COLO668 (cell line): ENCODE results near the gene CACNB4.
"Not testable (repeated sequence)": the region's sequence is repeated elsewhere in the genome, so short reads cannot be mapped to it uniquely, and the experiment has no call there.

Source experiments
- DNase-seq: peaks from one replicate; lab custom pipeline; 2025; ENCODE audit not compliant: unreplicated experiment; lab: John Stamatoyannopoulos, UW

Gene CACNB4

DNA sequence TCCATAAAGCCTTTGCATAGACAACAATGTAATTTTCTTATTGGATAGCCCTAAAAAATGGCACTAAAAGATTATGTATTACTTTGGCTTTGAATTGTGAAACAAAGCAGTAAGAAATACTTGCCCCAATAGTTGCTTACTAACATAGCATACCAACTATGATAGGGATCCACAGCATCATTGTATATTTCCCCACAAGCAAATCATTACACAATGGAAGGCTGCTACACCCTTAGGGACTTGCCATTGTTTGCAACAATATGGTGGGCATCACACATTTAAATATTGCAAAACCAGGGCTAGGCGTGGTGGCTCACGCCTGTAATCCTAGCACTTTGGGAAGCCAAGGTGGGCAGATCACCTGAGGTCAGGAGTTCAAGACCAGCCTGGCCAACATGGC is 74.4 kb downstream of the CACNB4 start:
- no peak for DNase-seq

GRCh38 chr2:152022090-152022489 is 76.8 kb downstream of the CACNB4 start:
- DNase-seq = no peak

DNA sequence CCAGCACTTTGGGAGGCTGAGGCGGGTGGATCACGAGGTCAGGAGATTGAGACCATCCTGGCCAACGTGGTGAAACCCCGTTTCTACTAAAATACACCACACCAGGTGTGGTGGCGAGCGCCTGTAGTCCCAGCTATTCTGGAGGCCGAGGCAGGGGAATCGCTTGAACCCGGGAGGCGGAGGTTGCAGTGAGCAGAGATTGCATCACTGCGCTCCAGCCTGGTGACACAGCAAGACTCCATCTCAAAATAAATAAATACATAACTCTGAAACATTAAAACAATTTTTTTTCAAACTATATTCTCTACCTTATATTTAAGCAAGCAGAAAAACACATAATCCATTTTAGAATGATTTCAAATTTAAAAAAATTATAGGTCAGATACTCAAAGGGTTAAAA is 77.8 kb downstream of the CACNB4 start:
- not testable (repeated sequence) for DNase-seq

DNA sequence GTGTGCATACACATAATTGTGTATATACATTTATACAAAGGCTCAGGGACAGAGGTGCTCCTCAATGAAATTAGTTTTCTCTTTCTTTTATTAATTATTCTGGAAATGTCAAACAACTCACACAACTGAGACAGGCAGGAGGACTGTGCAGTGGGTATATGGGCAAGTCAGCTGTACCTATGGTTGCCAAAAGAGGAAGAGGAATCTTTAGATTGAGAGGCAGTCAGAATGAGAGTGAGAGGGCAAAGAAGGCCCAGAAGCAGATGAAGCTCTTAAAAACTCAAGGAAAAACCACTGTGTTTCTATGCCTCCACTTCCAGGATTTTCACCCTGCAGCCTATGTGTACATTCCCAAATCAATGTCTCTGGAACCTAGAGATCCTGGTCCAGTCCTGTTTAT is 79.1 kb downstream of the CACNB4 start:
- no peak for DNase-seq

DNA sequence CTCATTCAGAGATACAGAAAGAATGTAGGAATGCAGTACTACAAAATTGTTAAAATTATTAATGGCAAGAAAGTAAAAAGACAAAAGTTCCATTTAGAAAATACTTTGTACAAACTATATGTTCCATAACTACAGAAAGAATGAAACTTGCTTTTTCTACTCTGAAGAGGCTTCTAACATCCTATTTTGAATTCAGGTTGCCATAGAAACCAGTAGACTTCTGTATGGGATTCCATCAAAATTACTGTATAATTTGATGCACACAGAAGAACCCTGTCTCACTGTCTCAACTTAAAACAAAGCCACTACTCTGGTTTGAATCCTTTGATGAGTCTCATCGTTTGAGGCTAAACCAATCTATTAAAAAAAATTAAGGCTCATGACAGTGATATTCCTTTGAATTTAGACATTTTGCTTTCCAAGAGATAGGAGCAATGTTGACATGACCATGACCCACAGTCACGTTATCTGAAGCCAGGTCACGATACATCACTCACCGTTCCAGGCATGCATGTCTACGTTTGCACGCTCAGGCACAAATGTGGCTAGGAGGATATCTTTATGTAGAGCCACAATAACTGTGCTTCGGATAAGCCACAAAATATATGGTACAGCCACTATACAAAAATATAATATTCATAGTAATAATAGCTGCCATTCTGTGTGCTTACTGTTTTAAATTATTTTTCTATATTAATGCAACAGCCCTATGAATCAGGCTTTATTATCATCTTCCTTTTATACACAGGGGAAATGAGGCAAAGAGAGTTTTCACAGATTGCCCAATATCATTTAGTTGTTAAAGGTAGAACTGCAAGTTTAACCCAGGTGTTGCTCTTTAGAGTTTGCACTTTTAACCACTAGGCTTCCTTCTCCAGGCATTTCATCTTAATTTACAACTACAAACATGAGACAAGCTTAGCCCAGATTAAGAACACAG is 82.4 kb downstream of the CACNB4 start:
- DNase-seq = no peak

DNA sequence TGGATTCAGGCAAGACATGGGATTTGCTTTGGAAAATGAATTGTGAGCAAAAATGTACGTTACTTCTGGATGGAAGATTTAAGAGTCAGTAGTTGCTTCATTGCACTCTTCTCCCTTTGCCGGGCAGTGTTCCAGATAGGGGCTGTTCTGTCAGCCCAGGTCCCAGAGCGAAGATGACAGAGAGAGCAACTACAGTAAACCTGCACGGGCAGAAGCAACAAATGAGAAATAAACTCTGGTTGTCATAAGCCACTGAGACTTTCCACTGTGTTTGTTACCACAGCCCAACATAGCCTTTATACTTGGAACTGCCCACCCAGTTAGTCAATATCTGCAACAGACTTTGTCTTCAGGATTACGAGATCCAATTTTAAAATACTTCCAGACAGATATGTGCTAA is 83.3 kb downstream of the CACNB4 start:
- DNase-seq = no peak

GRCh38 chr2:152012697-152013096 is 86.1 kb downstream of the CACNB4 start:
- DNase-seq = no peak

GRCh38 chr2:152011724-152012123 is 87.1 kb downstream of the CACNB4 start:
- no peak for DNase-seq

GRCh38 chr2:152005607-152006006 is 93.2 kb downstream of the CACNB4 start:
- DNase-seq = no peak

DNA sequence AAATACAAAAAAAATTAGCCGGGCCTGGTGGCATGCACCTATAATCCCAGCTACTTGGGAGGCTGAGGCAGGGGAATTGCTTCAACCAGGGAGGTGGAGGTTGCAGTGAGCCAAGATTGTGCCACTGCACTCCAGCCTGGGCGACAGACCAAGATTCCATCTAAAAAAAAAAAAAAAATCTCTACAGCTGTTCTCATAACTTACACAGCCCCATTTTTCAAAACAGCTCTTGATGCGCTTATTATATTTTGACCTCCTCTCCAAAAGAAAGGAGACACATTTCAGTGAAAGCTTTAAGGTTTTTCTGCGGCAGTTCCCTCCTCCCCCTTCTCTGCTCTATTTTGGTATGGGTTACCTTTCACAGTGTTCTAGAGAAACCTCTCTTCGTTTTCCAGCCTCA is 95.6 kb downstream of the CACNB4 start:
- DNase-seq = not testable (repeated sequence)

DNA sequence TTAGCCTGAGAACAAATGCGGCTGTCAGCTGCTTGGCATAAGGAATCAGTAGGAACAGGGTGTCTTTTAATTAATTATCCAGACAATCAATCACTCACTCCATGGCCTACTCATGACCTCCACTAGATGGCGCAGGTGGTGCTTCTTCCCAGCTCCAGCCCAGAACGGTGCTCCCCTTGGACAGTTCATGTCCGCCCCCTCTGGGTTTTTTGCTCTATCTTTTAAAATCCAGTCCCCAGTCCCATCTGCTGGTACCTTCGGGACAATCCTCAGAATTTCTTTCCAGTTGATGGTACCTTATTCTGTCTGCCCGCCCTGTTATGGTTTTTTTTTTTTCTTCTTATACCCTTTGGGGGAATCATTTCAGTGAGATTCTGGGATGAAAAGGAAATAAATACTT is 99.8 kb downstream of the CACNB4 start:
- peak; percentile 49 for DNase-seq

GRCh38 chr2:151996243-151997003 is 102.4 kb downstream of the CACNB4 start:
- DNase-seq = no peak

DNA sequence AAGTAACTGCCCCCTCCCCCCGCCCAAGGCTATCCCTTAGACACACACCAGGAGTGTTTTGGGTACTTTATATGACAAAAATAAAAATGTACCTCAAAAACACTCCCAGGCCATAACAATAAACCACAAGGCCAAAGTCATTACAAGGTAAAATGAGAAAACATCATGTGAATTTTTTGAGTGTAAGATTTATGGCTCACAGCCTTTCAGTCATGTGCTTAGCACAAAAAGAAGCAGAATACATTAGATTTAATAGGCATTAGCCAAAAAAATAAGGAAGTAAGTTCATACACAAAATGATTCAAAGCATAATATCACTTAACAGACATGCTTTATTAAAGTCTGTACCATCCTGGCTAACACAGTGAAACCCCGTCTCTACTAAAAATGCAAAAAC is 103.7 kb downstream of the CACNB4 start:
- DNase-seq = no peak

GRCh38 chr2:151994178-151994577 is 104.7 kb downstream of the CACNB4 start:
- DNase-seq = not testable (repeated sequence)

GRCh38 chr2:151991010-151991409 is 107.8 kb downstream of the CACNB4 start:
- no peak for DNase-seq

DNA sequence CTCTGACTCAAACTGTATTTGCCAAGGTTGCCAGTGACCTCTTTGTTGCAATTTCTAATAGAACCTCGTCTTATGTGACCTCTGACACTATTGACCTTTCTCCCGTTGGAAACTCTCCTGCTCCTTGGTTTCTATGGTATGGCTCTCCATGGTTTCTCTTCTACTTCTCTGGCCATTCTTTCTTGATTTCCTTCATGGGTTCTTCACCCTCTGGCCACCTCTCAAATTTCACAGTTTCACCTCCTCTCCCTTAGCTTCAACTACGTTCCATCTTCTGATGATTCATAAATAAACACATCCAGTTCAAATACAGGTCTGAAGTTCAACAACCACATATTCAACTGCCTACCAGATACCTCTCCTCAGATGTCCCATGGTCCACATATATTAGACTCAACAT is 109.5 kb downstream of the CACNB4 start:
- DNase-seq = no peak

DNA sequence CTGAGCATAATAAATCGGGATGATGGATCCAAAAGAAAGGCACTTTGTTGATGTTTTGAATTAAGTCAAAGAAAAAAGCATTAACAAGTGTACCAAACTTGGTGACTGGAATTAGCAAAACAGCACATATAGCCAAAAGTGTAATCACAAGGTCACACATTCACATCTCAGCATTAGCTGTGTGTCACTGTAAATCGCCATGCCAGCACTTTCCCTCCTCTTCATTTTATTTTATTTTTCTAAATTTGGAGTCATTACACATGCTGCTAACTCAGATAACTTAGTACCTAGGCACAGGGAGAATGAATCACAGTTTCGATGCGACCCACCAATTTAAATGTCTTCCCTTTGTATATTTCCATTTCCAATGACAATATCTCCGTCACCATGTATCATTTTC is 111.4 kb downstream of the CACNB4 start:
- DNase-seq = no peak

- no peak for DNase-seq
Observed at GRCh38 chr2:151984424-151985083, 114.3 kb downstream of the CACNB4 start.

DNA sequence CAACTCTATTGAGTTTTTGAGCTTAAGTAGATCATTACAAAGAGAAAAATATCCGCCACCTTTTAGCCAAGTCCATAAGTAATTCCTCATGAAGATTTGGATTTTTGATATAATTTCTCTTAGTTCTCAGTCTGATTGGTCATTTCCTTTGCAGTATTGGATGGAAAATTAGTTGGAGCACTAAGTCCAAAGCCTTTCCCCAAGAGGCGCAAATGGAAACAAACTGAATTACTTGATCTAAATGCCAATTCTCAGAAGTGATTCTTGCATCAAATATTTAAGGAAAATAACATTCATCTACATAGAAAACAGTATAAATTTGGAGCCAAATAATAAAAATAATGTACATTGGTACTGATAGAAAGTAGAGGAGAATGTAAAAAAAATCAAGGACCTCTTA is 115.6 kb downstream of the CACNB4 start:
- DNase-seq = no peak

DNA sequence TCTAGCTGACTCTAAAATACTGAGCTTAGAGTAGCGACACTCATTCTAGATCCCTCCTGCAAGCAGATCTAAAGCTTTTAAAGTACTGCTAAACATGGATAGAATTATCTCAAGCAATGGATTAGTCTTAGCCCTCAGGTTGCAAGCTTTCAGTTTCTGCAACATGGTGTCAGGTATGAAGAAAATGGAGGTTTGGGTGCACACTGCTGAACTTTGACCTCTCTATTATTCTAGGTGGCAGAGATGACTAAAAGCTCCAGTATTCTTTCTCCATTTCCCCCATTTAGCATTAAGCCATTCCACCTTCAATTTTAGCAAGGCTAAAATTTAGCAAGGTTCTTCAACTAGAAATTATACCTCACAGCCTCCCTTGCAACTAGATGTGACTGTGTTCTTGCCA is 117.0 kb downstream of the CACNB4 start:
- no peak for DNase-seq

GRCh38 chr2:151979694-151980093 is 119.2 kb downstream of the CACNB4 start:
- DNase-seq = no peak

- DNase-seq = no peak
Observed at GRCh38 chr2:151978709-151979108, 120.1 kb downstream of the CACNB4 start.
